NCI-H1417 treated with DMSO at 0.1 percent for 48 hours (cell line): ENCODE measurements around the gene PIP4K2B.
A peak's percentile ranks its signal among the peaks of the same experiment; 100 is the strongest.

Experiments used
- DNase-seq: peaks from one replicate; lab custom pipeline; 2025; lab: John Stamatoyannopoulos, UW

Gene PIP4K2B

GRCh38 chr17:38746004-38746848 is 53.1 kb downstream of the PIP4K2B start:
- no peak for DNase-seq

- DNase-seq: peak; percentile 80
Measured at GRCh38 chr17:38745545-38745944, 53.8 kb downstream of the PIP4K2B start.

GRCh38 chr17:38743556-38744171 is 55.7 kb downstream of the PIP4K2B start:
- DNase-seq: peak; percentile 70

GRCh38 chr17:38742411-38743308 is 56.7 kb downstream of the PIP4K2B start:
- DNase-seq: peak; percentile 68

DNA sequence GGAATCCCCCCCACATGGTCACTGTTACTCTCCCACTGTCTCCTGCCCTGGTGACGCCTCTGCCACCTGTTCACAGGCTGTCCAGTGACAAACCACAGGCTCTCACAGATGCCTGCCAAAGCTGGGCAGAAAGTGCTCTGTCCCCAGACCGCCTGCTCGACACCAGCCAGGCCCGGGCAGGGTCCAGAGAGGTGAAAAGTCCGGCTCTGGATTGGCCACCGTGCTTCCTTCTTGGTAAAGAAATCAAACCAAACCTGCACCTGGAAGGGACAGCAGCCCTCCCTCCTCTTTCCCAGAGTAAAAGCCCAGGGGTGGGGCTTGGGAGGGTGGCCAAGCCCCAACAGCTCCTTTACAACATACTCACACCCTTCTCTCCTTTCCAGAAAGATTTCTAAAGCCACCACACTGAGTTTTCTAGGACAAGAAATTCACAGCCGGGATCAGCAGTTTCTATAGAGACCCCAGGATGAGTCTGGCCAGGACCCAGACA is 57.4 kb downstream of the PIP4K2B start:
- no peak for DNase-seq

- DNase-seq: no peak
Measured at GRCh38 chr17:38741461-38741860, 57.9 kb downstream of the PIP4K2B start.

DNA sequence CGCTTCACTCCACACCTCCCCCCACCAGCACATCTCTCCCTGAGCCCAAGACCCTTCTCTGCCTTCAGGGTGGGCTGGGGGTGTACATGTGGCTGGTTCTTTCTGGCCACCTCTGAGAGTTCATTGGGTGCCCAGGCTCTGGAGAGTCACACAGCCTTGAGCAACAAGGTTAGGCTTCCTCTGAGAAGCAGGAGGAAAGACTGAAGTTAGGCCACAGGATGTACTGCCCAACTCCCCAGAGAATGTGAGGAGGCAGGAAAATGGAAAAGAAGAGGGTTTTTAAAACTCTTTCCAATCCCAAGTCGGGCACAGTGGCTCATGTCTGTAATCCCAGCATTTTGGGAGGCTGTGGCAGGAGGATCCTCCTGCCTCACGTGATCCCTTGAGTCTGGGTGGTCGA is 58.5 kb downstream of the PIP4K2B start:
- no peak for DNase-seq

- no peak for DNase-seq
Measured at GRCh38 chr17:38740044-38740443, 59.3 kb downstream of the PIP4K2B start.

GRCh38 chr17:38739305-38739704 is 60.1 kb downstream of the PIP4K2B start:
- DNase-seq: no peak

GRCh38 chr17:38738686-38739085 is 60.7 kb downstream of the PIP4K2B start:
- no peak for DNase-seq

GRCh38 chr17:38738007-38738662 is 61.2 kb downstream of the PIP4K2B start:
- no peak for DNase-seq

DNA sequence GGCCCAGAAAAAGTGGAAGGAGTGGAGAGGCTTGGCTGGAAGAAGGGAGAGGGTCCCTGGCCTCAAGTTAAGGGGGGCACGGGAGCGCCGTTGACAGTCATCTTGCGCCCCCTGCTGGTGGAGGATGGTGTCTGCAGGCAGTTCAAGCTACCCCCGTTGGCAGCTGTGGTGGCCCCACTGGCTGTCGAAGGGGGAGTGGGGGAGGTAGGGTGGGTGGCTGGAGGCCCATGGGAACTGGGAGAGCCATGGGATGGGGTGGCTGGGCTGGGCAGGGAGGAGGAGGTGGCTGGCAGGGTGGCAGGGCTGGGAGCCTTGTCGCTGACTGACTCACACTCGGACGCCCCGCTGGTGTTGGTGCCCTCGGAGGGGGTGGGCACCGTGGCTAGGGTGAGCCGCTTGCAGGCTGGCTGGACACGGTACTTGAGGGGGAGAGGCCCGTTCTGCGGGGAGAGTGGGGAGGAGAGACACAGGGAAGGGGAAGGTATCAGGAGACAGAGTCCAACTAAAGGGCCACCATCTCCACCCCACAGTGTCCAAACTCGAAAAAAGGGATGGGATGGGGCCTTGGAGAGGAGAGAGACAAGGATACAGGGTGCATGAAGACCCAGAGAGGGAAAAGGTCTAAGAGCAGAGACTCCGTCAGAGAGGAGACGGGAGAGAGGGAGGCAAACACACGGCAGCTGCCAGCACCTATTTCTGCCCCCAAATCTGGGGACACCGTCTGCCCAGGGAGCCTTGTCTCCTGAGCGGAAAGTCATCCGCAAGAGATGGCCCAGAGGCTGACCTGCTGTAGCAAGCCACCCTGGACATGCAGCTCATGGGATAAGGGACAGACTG is 64.0 kb downstream of the PIP4K2B start:
- DNase-seq: no peak

DNA sequence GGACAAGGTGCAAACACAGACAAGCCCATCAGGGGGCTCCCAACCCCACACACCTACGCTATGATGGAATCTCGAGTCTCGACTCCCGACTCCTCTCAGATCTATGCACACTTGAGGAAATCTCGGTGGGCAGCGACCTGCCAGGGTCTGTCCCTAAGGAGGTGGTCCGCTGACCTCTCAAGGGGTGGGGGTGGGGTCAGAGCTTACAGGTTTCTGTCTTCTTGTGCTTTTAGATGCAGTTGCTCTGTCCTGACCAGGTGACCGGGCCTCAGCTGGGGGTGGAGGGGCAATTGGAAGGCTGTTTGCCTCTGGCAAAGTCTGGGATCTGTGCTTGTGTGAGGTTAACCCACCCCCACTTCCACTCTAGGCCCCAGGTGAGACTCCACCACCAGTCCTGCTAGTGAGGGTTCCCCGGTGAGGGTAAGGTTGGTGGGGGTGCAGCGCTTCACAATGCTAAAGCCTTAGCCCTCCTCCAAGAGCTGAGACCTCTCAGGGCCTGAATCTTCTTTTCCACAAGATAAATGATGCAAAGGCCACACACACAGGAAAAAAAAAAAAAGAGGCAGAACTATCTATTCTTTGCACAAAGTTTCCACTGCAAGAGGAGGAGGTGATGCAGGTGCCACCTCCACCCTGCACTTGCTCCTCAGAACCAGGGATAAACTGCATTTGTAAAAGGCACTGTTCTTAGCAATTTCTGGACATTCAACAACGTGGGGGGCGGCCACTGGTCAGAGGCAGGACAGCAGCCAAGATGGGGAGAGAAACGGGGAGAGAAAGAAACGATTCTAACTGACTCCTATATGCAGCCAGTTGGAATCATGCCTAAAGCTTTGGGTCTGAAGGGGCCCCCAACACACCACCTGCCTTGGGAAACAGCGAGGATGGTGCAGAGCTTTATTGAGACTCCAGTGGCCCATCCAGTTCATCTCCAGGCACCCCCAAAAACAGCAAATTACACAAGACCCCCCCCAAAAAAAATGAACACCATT is 65.1 kb downstream of the PIP4K2B start:
- no peak for DNase-seq

DNA sequence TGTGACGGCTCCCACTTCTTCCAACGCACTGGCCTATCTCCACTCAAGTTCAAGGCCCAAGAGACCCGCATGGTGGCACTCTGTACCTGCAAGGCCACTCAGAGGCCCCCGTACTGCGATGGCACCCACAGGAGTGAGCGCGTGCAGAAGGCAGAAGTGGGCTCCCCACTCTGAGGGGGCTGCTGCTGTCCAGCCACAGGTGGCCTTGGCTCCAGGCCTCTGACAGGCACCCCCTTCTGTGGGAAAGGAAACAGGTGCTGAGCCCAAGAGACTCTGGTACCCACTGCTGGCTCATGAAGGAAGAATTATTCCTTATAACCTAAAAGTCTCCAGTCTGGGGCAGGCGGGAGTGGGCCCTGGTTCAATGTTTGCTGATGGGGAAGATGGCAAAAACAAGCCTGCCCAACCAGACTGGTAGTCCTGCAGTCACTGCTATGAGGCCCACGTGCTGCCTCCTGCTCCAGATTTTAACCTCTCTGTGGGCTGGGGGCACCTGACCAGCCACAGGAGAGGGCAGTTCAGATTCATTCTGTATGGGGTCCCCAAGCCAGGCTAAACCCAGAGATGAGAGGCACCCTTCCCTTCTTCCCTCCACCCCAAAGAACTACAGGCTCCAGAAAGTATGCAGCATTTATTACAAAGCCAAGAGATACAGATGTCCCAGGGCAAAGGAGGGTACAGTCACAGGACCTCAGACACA is 65.9 kb downstream of the PIP4K2B start:
- no peak for DNase-seq

GRCh38 chr17:38732376-38733281 is 66.7 kb downstream of the PIP4K2B start:
- no peak for DNase-seq

DNA sequence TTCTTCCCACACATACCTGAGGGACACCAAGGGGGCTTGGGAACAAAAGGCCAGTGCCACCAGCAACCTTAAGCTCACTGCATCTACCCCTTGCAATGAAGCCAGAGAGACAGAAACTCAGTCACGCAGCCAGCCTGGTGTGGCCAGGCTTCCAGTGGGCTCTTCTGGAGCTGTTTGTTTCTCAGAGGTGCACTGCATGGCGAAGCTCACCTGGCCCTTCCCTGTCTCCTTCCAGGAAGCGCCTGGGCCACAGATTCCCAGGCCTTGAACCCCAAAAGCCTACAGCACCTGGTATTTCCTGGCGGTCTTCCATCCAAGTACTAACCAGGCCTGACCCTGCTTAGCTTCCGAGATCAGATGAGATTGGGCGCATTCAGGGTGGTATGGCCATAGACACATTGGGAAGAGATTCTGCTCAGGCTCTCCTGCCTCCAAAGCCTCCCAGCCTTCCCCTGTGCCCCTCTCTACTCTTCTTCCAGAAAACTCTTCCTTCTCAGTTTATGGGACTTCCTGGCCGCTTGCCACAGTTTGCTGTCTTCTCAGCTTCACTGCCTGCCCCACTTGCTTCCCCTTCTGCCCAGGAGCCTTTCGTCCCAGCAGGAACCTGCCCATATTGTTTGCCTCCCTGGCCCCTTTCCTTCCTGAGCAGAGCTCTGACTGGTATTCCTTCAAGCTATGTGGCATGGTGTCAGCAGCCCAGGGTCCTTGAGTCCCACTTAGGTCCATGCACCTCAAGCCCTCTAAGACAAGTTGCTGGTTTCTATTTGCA is 67.6 kb downstream of the PIP4K2B start:
- DNase-seq: no peak
